Activated naive CD8-positive, alpha-beta T cell treated with anti-CD3 and anti-CD28 coated beads, Interleukin-2, amount 50 U/mL, for 16 hours (primary cell): ENCODE data around the gene DLG2.
"Not testable (repeated sequence)": the region's sequence is repeated elsewhere in the genome, so short reads cannot be mapped to it uniquely, and the experiment has no call there.

Experiments
- DNase-seq: peaks from one replicate; pipeline ENCODE4 v3.0.0-alpha.2; 2020; ENCODE audit warnings: low read depth, low spot score

The DLG2 gene

DNA sequence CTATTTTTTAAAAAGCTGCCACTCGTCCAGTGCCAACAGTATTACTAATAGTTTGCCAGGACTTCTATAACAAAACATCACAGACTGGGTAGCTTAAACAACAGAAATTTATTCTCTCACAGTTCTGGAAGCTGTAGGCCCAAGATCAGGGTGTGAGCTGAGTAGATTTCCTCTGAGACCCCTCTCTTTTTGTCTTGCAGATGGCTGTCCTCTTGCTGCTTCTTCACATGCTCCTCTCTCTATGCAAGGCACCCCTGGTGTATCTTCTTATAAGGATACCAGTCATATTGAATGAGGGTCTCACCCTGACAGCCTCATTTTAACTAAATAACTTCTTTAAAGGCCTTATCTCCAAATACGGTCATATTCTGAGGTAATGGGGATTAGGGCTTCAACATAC lies 390.9 kb downstream of the DLG2 start:
- no peak for DNase-seq

DNA sequence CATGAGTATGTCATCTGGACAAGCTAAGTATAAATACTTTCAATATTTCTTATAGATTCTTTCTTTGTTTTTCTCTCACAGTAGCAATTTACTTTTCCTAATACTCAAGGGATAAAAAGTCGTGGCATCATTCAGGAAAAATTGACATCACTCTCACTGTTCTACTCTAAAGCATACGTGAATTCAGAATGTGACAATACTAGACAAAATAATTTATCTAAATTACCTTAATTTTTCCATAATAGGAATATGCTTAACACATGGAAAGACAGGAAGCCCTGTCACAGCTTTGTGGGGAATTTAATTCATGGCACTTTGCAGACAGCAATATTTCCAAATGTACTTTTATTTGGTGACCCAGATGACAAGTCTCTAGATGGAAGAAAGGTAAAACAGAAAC lies 394.6 kb downstream of the DLG2 start:
- no peak for DNase-seq

GRCh38 chr11:85231588-85231987 lies 395.6 kb downstream of the DLG2 start:
- no peak for DNase-seq

GRCh38 chr11:85229723-85230122 lies 397.4 kb downstream of the DLG2 start:
- not testable (repeated sequence) for DNase-seq

- no peak for DNase-seq
Observed at GRCh38 chr11:85196968-85197367, 430.2 kb downstream of the DLG2 start.

GRCh38 chr11:85195934-85196333 lies 431.2 kb downstream of the DLG2 start:
- no peak for DNase-seq

DNA sequence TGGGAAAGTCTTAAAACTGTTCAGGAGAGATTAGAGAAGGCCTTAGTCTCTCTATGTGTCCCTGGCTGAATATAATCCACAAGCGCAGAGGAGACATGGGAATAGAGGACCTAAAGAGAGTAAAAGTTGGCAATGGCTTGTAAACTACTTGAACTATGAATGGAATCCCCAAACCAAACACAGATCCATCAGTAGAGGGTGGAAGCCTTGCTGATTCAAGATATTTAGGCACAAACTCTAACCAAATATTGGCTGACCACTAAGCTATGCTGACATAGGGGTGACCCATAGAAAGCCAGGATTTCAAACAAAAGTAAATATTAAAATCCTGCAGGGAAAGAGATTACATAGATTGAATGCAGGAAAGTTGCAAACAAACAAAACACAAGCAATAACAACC lies 439.2 kb downstream of the DLG2 start:
- no peak for DNase-seq

DNA sequence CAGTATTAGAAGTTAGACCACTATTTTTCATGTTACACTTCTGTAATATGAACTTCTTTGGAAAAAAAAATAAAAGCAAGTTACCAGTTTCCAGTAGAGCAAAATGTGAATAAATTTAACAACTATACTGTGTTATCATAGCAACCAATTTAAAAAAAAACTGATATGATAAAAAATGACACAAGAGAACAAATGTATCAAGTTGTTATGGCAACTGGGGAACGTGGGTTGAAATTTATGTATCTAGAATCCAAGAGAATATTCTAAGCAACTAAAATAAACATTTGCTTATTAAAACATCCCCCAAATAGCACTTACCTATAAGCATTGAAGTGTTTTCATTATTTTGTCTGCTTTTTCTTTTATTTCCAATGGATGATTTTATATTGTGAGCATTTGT lies 442.4 kb downstream of the DLG2 start:
- no peak for DNase-seq

DNA sequence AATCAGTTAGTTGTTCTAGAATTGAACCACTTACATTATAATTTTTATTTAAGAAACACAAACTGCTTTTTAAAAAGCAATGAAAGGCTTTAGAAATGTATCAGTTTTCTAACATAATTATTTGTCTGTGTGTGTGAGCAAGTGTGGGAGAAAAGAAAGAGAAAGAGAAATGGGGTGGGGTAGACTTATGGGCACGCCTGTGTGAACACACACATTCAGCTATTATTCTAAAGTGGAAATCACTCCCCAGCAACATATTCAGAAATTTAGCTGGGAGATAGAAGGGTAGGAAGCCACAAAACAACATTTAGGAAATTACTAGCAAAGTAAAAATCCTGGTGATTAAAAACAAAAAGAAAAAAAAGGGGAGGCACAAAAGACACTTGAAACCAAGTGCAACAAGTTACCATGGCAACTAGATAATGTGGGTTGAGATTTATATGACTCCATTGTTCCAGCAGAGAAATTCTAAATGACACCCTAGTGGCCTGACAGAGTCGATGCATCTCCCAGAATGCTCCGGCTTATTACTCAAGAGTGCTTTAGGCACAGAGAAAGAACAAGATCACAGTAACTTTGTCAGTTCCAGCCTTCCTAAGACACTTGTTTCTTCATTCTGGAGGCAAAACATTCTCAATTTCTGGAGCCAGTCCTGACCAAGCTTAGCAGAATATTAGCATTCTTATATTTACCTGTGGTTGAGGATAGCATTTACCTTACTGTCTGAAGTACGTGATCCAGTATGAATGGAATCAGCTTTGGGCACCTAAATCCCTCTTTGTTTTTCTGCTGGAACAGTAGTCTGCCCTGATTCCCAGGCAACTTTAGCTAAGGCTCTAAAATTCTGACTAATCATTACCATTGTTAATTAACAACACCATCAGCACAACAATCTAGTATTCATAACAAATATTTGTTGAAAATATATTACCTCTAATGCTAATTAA lies 444.4 kb downstream of the DLG2 start:
- no peak for DNase-seq

DNA sequence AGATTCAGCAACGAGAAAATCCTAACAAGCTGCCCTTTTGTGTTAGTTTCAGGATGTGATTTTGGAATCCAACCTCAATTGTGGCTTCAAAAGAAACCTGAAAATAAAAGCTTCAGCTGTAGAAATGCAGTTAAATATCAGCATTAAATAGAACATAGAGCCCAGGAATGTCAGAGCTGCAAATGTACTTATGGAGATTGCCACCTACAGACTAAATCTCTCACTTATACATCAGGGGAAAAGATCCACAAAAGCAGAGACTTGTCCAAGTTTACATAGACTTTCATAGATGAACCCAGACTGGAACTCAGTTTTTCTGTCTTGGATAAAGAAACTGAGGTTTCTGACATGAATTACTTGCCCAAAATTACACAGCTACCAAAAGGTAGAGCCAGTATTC lies 446.6 kb downstream of the DLG2 start:
- no peak for DNase-seq

DNA sequence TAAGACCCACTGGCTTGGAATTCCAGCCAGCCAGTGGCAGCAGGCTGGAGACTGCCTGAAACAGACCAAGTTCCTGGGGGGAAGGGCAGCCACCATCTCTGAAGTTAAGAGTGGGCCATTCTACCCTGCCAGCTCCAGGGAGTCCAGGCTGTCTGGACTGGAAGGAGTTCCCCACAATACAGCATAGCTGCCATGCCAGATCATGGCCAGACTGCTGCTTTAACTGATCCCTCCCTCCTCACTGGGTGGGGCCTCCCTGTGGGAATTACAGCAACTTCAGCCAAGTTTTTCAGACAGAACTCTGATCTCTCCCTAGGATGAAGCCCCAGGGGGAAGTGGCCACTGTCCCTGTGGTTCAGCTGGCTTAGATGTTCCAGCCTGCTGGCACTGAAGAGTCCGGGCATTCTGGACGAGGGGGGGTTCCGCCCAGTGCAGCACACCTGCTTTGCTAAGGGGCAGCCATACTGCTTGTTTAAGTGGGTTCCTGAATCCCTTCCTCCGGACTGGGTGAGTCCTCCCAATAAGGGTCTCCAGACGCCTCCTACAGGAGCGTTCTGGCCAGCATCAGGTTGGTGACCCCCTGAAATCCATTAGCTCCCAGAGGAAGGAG lies 455.4 kb downstream of the DLG2 start:
- DNase-seq: no peak

DNA sequence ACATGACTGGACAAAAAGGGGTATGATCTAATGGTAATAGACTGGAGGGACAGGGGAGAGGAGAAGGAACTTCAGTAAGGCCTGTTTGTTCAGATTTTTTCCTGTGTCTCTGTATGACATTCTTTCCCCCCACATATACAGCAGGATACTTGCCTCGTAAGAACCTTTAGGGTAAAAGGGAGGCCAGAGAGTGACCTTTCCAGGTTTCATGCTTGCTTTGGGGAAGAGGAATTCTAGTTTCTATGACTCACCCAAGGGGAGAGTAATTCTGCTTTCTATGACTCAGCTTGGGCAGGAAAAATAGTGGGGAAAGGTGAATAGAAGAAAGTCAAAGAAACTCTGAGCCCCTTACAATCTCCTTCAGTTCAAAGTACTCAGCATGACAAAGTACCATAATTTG lies 457.0 kb downstream of the DLG2 start:
- DNase-seq: no peak

GRCh38 chr11:85167471-85167870 lies 459.7 kb downstream of the DLG2 start:
- DNase-seq: no peak

GRCh38 chr11:85167038-85167437 lies 460.1 kb downstream of the DLG2 start:
- no peak for DNase-seq

- DNase-seq: no peak
Observed at GRCh38 chr11:85165819-85166218, 461.3 kb downstream of the DLG2 start.

DNA sequence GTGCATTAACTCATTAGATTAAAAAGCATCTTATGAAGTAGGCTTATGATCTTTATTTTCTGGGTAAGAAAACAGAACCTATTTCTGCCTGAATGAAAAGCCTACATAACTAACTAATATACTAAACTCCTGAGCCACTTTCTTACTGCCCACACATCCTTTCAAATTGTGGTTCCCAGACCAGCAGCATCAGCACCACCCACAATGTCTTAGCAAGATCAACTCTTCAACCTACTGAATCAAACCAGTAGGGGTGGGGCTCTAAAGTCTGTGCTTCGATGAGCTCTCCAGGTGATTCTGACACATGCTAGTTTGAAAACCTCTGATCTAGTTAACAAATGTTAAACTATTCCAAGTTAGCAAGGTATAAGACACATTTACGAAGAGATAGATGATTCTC lies 462.4 kb downstream of the DLG2 start:
- no peak for DNase-seq

GRCh38 chr11:85154294-85154693 lies 472.9 kb downstream of the DLG2 start:
- no peak for DNase-seq

DNA sequence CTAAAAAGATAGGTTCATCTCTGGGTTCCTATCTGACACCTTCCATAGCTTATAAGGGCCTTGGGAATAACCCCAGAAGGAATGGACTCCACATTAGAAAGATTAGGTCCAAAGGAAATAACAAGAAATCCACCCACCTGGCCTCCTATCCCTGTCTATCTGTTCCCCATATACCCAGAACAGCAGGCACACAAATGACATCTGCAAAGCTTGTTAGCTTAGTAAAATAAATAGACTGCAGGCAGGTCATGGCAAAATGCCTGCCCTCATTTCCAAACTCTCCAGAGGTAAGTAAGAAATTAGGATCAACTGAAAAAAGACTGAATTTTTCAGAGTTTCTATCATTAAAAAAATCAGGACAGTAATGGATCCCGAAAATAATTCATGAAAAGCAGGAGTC lies 489.5 kb downstream of the DLG2 start:
- DNase-seq: no peak

GRCh38 chr11:85133636-85134035 lies 493.5 kb downstream of the DLG2 start:
- DNase-seq: no peak

- no peak for DNase-seq
Observed at GRCh38 chr11:85132851-85133585, 494.1 kb downstream of the DLG2 start.

GRCh38 chr11:85127349-85127748 lies 499.8 kb downstream of the DLG2 start:
- no peak for DNase-seq

- no peak for DNase-seq
Observed at GRCh38 chr11:85123752-85124231, 503.4 kb downstream of the DLG2 start.
